Suprapubic skin (tissue), 4 donors: Measurements from ENCODE around the gene ATP8B1.

Experiments
- CTCF ChIP-seq, 2 donors: fragments of 200-600 bp in 1 of 2; fragments of 450-650 bp in 1 of 2; sonication (generic) in 1 of 2; IDR thresholded peaks; one replicate each; pipeline ENCODE4 v1.5.1; 2016 to 2019; ENCODE audit warnings: antibody characterized with exemption in 2 of 2, mild to moderate bottlenecking in 1 of 2, moderate library complexity in 1 of 2
- EP300 ChIP-seq: sonication (generic); formaldehyde crosslinking; IDR thresholded peaks from one replicate; pipeline ENCODE4 v1.6.1; 2017; ENCODE audit warnings: antibody characterized with exemption
- POLR2A ChIP-seq, 2 donors: fragments of 450-650 bp; IDR thresholded peaks; one replicate each; pipeline ENCODE4 v1.6.1; 2017; ENCODE audit warnings: antibody characterized with exemption in 2 of 2, mild to moderate bottlenecking in 2 of 2, moderate library complexity in 2 of 2
- POLR2AphosphoS5 ChIP-seq, 3 donors: sonication (generic); formaldehyde crosslinking; IDR thresholded peaks; one replicate each; pipeline ENCODE4 v1.6.1; 2017; ENCODE audit warnings: antibody characterized with exemption in 3 of 3

- TF ChIP-seq CTCF (IDR thresholded peaks at IDR 0.05) (no peak), POLR2A (IDR thresholded peaks at IDR 0.05) (no peak), POLR2AphosphoS5 (IDR thresholded peaks at IDR 0.05) (no peak), EP300 (no peak)
Measured at GRCh38 chr18:57657542-57657941, 145.6 kb downstream of the ATP8B1 start.
